K562 (cell line): ENCODE data around the gene THEM5. TPM values are rescaled to one million over a fixed set of nuclear protein-coding genes. Genes with fewer than 3 reads are reported as not detected.

ENCODE experiments used
- ATAC-seq: fragments of 200-7000 bp; cut with Tn5 transposase; 3 replicates; pipeline ENCODE4 v1.9.1; 2020; ENCODE audit warnings: moderate library complexity
- BruUV-seq: library from RNA; stranded (reverse); fragments of 400-500 nt; replicated peaks from 2 replicates; lab custom pipeline; 2021; lab: Mats Ljungman, UMichigan
- CTCF ChIA-PET: fragments of 300-600 bp; formaldehyde crosslinking; extraction: SDS; loops from one replicate; lab custom pipeline; 2021; ENCODE audit warnings: low intra/inter-chr PET ratio; lab: Yijun Ruan, JAX
- POLR2A ChIA-PET: fragments of 300-600, 350-650 bp; sonication (Branson Sonifier 250); formaldehyde crosslinking; extraction: SDS; loops from one replicate; lab custom pipeline; 2021; ENCODE audit warnings: antibody characterized with exemption, inconsistent platforms; lab: Yijun Ruan, JAX
- DNase-seq, 4 experiments: peaks; one replicate each; pipeline versions ENCODE4 v3.0.0 to v3.0.0-alpha.2; 2011 to 2018; ENCODE audit warnings: low spot score in 3 of 4, mixed read lengths in 3 of 4; ENCODE audit errors: extremely low read depth in 1 of 4
- FAIRE-seq: peaks from 2 replicates; lab custom pipeline; 2011; peaks lifted over from hg19 to GRCh38; lab: Jason Lieb, UNC
- H2AFZ ChIP-seq: 2 replicates; pipeline ENCODE4 v1.6.0; 2011; ENCODE audit warnings: low read depth, low read length, control low read depth, inconsistent platforms
- H3K27ac ChIP-seq: fragments of 200-600 bp; 3 replicates; pipeline ENCODE4 v1.8.0; 2011; ENCODE audit warnings: low read depth, mild to moderate bottlenecking, control low read depth, inconsistent platforms, low read length, moderate library complexity, mixed read lengths; ENCODE audit errors: extremely low read depth
- H3K27me3 ChIP-seq, 2 experiments: fragments of 300-600 bp in 1 of 2; 2 replicates in 1 of 2; 3 replicates in 1 of 2; pipeline versions ENCODE4 v1.6.0 to v1.8.0; 2011; ENCODE audit warnings: inconsistent platforms in 2 of 2, low read length in 2 of 2, mild to moderate bottlenecking in 1 of 2, mixed read lengths in 1 of 2, moderate library complexity in 1 of 2; ENCODE audit not compliant: control insufficient read depth in 2 of 2, insufficient read depth in 2 of 2
- H3K36me3 ChIP-seq: fragments of 300-600 bp; 3 replicates; pipeline ENCODE4 v1.8.0; 2011; ENCODE audit warnings: mild to moderate bottlenecking, low read length, inconsistent platforms; ENCODE audit not compliant: control insufficient read depth, insufficient read depth
- H3K4me1 ChIP-seq, 2 experiments: fragments of 200-600 bp in 1 of 2; replicated peaks in 1 of 2; 2 replicates in 1 of 2; 3 replicates in 1 of 2; pipeline versions ENCODE4 v1.5.1 to v1.8.0; 2011; ENCODE audit warnings: inconsistent platforms in 2 of 2, low read length in 2 of 2, mild to moderate bottlenecking in 1 of 2, mixed read lengths in 1 of 2, moderate library complexity in 1 of 2; ENCODE audit not compliant: control insufficient read depth in 2 of 2, insufficient read depth in 2 of 2
- H3K4me2 ChIP-seq: 2 replicates; pipeline ENCODE4 v1.6.1; 2011; ENCODE audit warnings: low read length, control low read depth, inconsistent platforms, mixed read lengths; ENCODE audit not compliant: insufficient read depth
- H3K4me3 ChIP-seq: fragments of 200-600 bp; sonication (generic), shearing (Covaris generic); 2 replicates; pipeline ENCODE4 v1.5.1; 2016; ENCODE audit warnings: control low read depth, inconsistent platforms
- H3K79me2 ChIP-seq: fragments of 200-600 bp; 3 replicates; pipeline ENCODE4 v1.8.0; 2011; ENCODE audit warnings: low read length, inconsistent platforms; ENCODE audit not compliant: control insufficient read depth, insufficient read depth
- H3K9ac ChIP-seq, 2 experiments: 2 replicates each; pipeline versions ENCODE4 v1.6.0 to v1.6.1; 2011; ENCODE audit warnings: low read depth in 2 of 2, low read length in 2 of 2, control low read depth in 1 of 2, inconsistent platforms in 1 of 2, mild to moderate bottlenecking in 1 of 2, mixed read lengths in 1 of 2; ENCODE audit not compliant: insufficient read depth in 1 of 2
- H3K9me1 ChIP-seq: one replicate; pipeline ENCODE4 v1.6.0; 2011; ENCODE audit warnings: inconsistent platforms, mild to moderate bottlenecking, low read length, moderate library complexity; ENCODE audit not compliant: control insufficient read depth, insufficient read depth
- H3K9me3 ChIP-seq: replicated peaks from 2 replicates; pipeline ENCODE4 v1.5.1; 2011; ENCODE audit warnings: low read depth, low read length, inconsistent platforms; ENCODE audit not compliant: control insufficient read depth, insufficient read depth
- H4K20me1 ChIP-seq: replicated peaks from 2 replicates; pipeline ENCODE4 v1.6.1; 2011; ENCODE audit warnings: low read length, inconsistent platforms, mixed read lengths; ENCODE audit not compliant: control insufficient read depth, insufficient read depth
- CHD2 ChIP-seq: IDR thresholded peaks from 2 replicates; pipeline ENCODE4 v1.6.1; 2011; ENCODE audit warnings: low read depth, low read length
- DMBX1 ChIP-seq: fragments of 250-450 bp; sonication (Bioruptor Pico); IDR thresholded peaks from 2 replicates; pipeline ENCODE4 v1.8.0; 2022; ENCODE audit warnings: inconsistent platforms, mild to moderate bottlenecking, moderate library complexity, borderline replicate concordance
- HDAC2 ChIP-seq: fragments of 450-650 bp; IDR thresholded peaks from 2 replicates; pipeline ENCODE4 v1.6.1; 2016; ENCODE audit warnings: mild to moderate bottlenecking
- HDGF ChIP-seq: fragments of 450-650 bp; IDR thresholded peaks from 2 replicates; pipeline ENCODE4 v1.6.1; 2016
- HNRNPK ChIP-seq: fragments of 200-400 bp; formaldehyde crosslinking; IDR thresholded peaks from one replicate; pipeline ENCODE4 v1.6.1; 2018; ENCODE audit warnings: mild to moderate bottlenecking, low read depth, low read length; ENCODE audit not compliant: poor library complexity, severe bottlenecking
- KHSRP ChIP-seq: fragments of 450-650 bp; IDR thresholded peaks from 2 replicates; pipeline ENCODE4 v1.6.1; 2017
- MXI1 ChIP-seq: IDR thresholded peaks from 2 replicates; pipeline ENCODE4 v1.6.1; 2011; ENCODE audit warnings: low read depth, mild to moderate bottlenecking, improper control_type of control experiment, low read length
- NEUROD1 ChIP-seq: fragments of 150-350 bp; IDR thresholded peaks from 2 replicates; pipeline ENCODE4 v1.6.1; 2014; ENCODE audit warnings: borderline replicate concordance, low read length, low read depth; ENCODE audit not compliant: partially characterized antibody
- SPI1 ChIP-seq: IDR thresholded peaks from 2 replicates; pipeline ENCODE4 v1.6.1; 2011; ENCODE audit warnings: low read depth, low read length, control low read depth, borderline replicate concordance
- SRSF7 ChIP-seq: fragments of 200-400 bp; formaldehyde crosslinking; optimal IDR thresholded peaks from 2 replicates; pipeline ENCODE3; 2017; ENCODE audit warnings: mild to moderate bottlenecking, low read depth, low read length
- ZNF165 ChIP-seq: fragments of 250-450 bp; sonication (Bioruptor Pico); IDR thresholded peaks from 2 replicates; pipeline ENCODE4 v1.4.0; 2020; ENCODE audit warnings: borderline replicate concordance
- ZNF316 ChIP-seq: fragments of 450-650 bp; IDR thresholded peaks from 2 replicates; pipeline ENCODE4 v1.6.1; 2016
- ZNF561 ChIP-seq: fragments of 450-650 bp; formaldehyde crosslinking; conservative IDR thresholded peaks from 2 replicates; pipeline ENCODE4 v1.4.0; 2020; ENCODE audit warnings: mild to moderate bottlenecking, moderate library complexity
- WGBS: fragments of 100-300 bp; shearing (Covaris generic); methylation state at CpG from one replicate; pipeline ENCODE4 v1.1.6; 2016; ENCODE audit warnings: low coverage, mixed read lengths; ENCODE audit not compliant: insufficient coverage; ENCODE audit errors: missing lambda C conversion rate; 5-methylcytosine and 5-hydroxymethylcytosine counted together
- in situ Hi-C: fragments of 300-500 bp; cut with MboI; formaldehyde crosslinking; loops from 4 replicates; pipeline ENCODE4 v1.15.0; 2018; ENCODE audit warnings: inconsistent platforms, mixed read lengths
- intact Hi-C: fragments of 100-400 bp; cut with micrococcal nuclease; formaldehyde crosslinking; loops from 2 replicates; pipeline ENCODE4 v1.14.2; 2022
- polyA plus RNA-seq, 8 experiments: library from polyadenylated mRNA; depleted of rRNA in 4 of 8; stranded (reverse) in 5 of 8; unstranded in 3 of 8; fragments of >200 nt; fragmentation: Nextera tagmentation in 2 of 8; fragmentation: Illumina TruSeq in 1 of 8; extraction: Ambion mirVana in 2 of 8; extraction: Trizol in 1 of 8; gene quantifications; 2 replicates each; pipeline versions ENCODE4 v1.2.1 to v1.2.3, GENCODE V29; 2011 to 2014; ENCODE audit warnings: inconsistent platforms in 1 of 8, missing spikeins in 1 of 8
- total RNA-seq, 7 experiments: library from RNA; depleted of rRNA in 6 of 7; stranded (reverse); fragments of >200 nt in 6 of 7; fragmentation: Illumina TruSeq in 2 of 7; extraction: Trizol in 2 of 7; gene quantifications; 2 replicates each; pipeline versions ENCODE4 v1.2.1 to v1.2.3, GENCODE V29; 2011 to 2021; ENCODE audit warnings: low replicate concordance in 1 of 7
- TF ChIP-seq, protein P1 (sequence below): fragments of 200-800 bp; sonication (Bioruptor generic); IDR thresholded peaks from 2 replicates; pipeline ENCODE4 v1.6.1; 2016; ENCODE audit warnings: missing genetic modification characterization, missing compliant biosample characterization
- TF ChIP-seq, protein P2 (sequence below): fragments of 450-650 bp; IDR thresholded peaks from 2 replicates; pipeline ENCODE4 v1.6.1; 2017; ENCODE audit warnings: mild to moderate bottlenecking, moderate library complexity

The THEM5 gene
- total and polyA plus RNA-seq, 9 of the 15 experiments (the other 6 are each of a cell fraction or from before 2014, with no cell fraction given) = not detected

DNA sequence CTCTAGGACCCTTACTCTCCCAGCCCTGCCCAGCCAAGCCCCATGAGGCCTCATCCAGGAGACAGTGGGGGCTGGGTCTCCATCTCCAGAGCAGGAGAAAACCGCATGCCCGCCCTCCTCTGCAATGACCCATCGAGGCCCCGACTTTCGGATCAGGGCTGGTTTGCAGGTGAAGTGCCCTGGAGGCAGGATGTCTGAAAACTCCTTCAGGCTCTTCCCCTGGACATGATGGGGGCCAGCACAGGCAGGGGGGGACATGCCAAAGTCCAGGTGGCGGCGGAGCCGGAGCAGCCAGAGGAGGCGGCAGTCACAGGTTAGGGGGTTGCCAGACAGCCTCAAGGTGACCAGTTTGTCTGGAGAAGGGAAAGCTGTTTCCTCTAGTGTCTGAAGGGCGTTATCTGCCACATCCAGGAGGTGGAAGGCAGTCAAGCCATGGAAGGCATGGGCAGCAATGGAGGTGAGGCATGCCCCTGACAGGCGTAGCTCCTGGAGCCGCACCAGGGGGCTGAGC lies 52.1 kb downstream of the THEM5 start:
- no peaks in the 10 kb centered on the region for H3K9me3 ChIP-seq
- H3K4me3 ChIP-seq = no peak overlapping the region
- FAIRE-seq (no peak), ATAC-seq (no peak), DNase-seq (no peak)
- no peak overlapping the region for H2AFZ ChIP-seq
- POLR2A ChIA-PET = interaction anchor here (0.6 to 1.8 kb wide), 3 partner anchors 11 to 60 kb away, joined by 4 to 9 read pairs (median 5); partner anchors contain the start of gene TDRKH
- H3K27me3 ChIP-seq = peaks cover 49 to 80% of the 10 kb centered on the region in 2 experiments
- H3K4me1 ChIP-seq = peaks cover 0 to 8% of the 10 kb centered on the region in 2 experiments; a peak in 1 of 5 replicates
- H3K27ac ChIP-seq = no peak overlapping the region
- H4K20me1 ChIP-seq = peaks cover 19% of the 10 kb centered on the region
- TF ChIP-seq, protein P1, sequence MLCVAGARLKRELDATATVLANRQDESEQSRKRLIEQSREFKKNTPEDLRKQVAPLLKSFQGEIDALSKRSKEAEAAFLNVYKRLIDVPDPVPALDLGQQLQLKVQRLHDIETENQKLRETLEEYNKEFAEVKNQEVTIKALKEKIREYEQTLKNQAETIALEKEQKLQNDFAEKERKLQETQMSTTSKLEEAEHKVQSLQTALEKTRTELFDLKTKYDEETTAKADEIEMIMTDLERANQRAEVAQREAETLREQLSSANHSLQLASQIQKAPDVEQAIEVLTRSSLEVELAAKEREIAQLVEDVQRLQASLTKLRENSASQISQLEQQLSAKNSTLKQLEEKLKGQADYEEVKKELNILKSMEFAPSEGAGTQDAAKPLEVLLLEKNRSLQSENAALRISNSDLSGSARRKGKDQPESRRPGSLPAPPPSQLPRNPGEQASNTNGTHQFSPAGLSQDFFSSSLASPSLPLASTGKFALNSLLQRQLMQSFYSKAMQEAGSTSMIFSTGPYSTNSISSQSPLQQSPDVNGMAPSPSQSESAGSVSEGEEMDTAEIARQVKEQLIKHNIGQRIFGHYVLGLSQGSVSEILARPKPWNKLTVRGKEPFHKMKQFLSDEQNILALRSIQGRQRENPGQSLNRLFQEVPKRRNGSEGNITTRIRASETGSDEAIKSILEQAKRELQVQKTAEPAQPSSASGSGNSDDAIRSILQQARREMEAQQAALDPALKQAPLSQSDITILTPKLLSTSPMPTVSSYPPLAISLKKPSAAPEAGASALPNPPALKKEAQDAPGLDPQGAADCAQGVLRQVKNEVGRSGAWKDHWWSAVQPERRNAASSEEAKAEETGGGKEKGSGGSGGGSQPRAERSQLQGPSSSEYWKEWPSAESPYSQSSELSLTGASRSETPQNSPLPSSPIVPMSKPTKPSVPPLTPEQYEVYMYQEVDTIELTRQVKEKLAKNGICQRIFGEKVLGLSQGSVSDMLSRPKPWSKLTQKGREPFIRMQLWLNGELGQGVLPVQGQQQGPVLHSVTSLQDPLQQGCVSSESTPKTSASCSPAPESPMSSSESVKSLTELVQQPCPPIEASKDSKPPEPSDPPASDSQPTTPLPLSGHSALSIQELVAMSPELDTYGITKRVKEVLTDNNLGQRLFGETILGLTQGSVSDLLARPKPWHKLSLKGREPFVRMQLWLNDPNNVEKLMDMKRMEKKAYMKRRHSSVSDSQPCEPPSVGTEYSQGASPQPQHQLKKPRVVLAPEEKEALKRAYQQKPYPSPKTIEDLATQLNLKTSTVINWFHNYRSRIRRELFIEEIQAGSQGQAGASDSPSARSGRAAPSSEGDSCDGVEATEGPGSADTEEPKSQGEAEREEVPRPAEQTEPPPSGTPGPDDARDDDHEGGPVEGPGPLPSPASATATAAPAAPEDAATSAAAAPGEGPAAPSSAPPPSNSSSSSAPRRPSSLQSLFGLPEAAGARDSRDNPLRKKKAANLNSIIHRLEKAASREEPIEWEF = no peak
- TF ChIP-seq MXI1 = no peak
- TF ChIP-seq KHSRP = no peak
- no peak for TF ChIP-seq HDGF
- TF ChIP-seq, protein P2, sequence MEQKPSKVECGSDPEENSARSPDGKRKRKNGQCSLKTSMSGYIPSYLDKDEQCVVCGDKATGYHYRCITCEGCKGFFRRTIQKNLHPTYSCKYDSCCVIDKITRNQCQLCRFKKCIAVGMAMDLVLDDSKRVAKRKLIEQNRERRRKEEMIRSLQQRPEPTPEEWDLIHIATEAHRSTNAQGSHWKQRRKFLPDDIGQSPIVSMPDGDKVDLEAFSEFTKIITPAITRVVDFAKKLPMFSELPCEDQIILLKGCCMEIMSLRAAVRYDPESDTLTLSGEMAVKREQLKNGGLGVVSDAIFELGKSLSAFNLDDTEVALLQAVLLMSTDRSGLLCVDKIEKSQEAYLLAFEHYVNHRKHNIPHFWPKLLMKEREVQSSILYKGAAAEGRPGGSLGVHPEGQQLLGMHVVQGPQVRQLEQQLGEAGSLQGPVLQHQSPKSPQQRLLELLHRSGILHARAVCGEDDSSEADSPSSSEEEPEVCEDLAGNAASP = no peak
- TF ChIP-seq CHD2 = no peak
- TF ChIP-seq ZNF561 = no peak
- TF ChIP-seq SPI1 = no peak
- TF ChIP-seq NEUROD1 = no peak
- no peak for TF ChIP-seq ZNF316
- TF ChIP-seq HDAC2 = no peak
- no peak for TF ChIP-seq HNRNPK
- no peak for TF ChIP-seq DMBX1 (CRISPR knock-in tag)
- TF ChIP-seq ZNF165 = no peak
- no peak for TF ChIP-seq SRSF7
- in situ Hi-C loops = no loop called here
- BruUV-seq = no TSS peak
- CTCF ChIA-PET = no interaction called here
- no peak overlapping the region for H3K4me2 ChIP-seq
- no peaks in the 10 kb centered on the region for H3K9me1 ChIP-seq
- H3K79me2 ChIP-seq = no peaks in the 10 kb centered on the region
- H3K9ac ChIP-seq = no peak overlapping the region
- H3K36me3 ChIP-seq = no peaks in the 10 kb centered on the region
- intact Hi-C loops = no loop called here
- 15% methylated on average over 10 of the region's 12 CpGs for WGBS
